Measurements from ENCODE around the gene NPL. TPM values are rescaled to one million over a fixed set of nuclear protein-coding genes. Genes with fewer than 3 reads are reported as not detected.

The NPL gene
- total RNA-seq, 4 donors from 2014 or later = 4.6 to 7.2 (median 6.6) TPM

GRCh38 chr1:182807907-182808306 lies 18.3 kb downstream of the NPL start:
- H3K4me3 ChIP-seq = no peak overlapping the region
- peaks cover 6 to 68% (median 25%) of the 10 kb centered on the region in 4 donors for H3K36me3 ChIP-seq
- intact Hi-C loops (cut with DNase I) = no loop called here
- 94% methylated on average over 3 of the region's 3 CpGs for WGBS
- H3K4me1 ChIP-seq = no peaks in the 10 kb centered on the region
- no peaks in the 10 kb centered on the region for H3K27me3 ChIP-seq
- H3K9me3 ChIP-seq = no peaks in the 10 kb centered on the region
- no peak for DNase-seq (ENCODE audit: extremely low spot score)
- no peak overlapping the region for H3K27ac ChIP-seq (replicated peaks in 1 of 4)
- no peak for TF ChIP-seq POLR2A (IDR thresholded peaks at IDR 0.05; ENCODE audit: low read depth)
- no peak for TF ChIP-seq EP300 (IDR thresholded peaks at IDR 0.05)
- TF ChIP-seq CTCF (IDR thresholded peaks at IDR 0.05) = no peak
- no peak for TF ChIP-seq POLR2AphosphoS5 (IDR thresholded peaks at IDR 0.05)

GRCh38 chr1:182809414-182809957 lies 19.9 kb downstream of the NPL start:
- TF ChIP-seq EP300 (IDR thresholded peaks at IDR 0.05) (no peak), POLR2A (IDR thresholded peaks at IDR 0.05; ENCODE audit: low read depth) (no peak), CTCF (IDR thresholded peaks at IDR 0.05) (no peak)
- no peak overlapping the region for H3K4me3 ChIP-seq
- H3K36me3 ChIP-seq = peaks cover 5 to 60% (median 22%) of the 10 kb centered on the region in 4 donors
- WGBS = 70% methylated on average over 3 of the region's 3 CpGs
- no peaks in the 10 kb centered on the region for H3K4me1 ChIP-seq
- H3K27me3 ChIP-seq = no peaks in the 10 kb centered on the region
- no peaks in the 10 kb centered on the region for H3K9me3 ChIP-seq
- intact Hi-C loops (cut with DNase I) = no loop called here
- no peak overlapping the region for H3K27ac ChIP-seq (replicated peaks in 1 of 4)
- DNase-seq (ENCODE audit: extremely low spot score) = no peak

GRCh38 chr1:182811975-182812722 lies 22.6 kb downstream of the NPL start:
- no peaks in the 10 kb centered on the region for H3K27me3 ChIP-seq
- no peak overlapping the region for H3K27ac ChIP-seq (replicated peaks in 1 of 4)
- no peak for DNase-seq (ENCODE audit: extremely low spot score)
- no peaks in the 10 kb centered on the region for H3K9me3 ChIP-seq
- intact Hi-C loops (cut with DNase I) = no loop called here
- WGBS = 89% methylated on average over 4 of the region's 4 CpGs
- no peak for TF ChIP-seq EP300 (IDR thresholded peaks at IDR 0.05)
- TF ChIP-seq POLR2A (IDR thresholded peaks at IDR 0.05; ENCODE audit: low read depth) = no peak
- no peak for TF ChIP-seq CTCF (IDR thresholded peaks at IDR 0.05)
- H3K4me1 ChIP-seq = no peaks in the 10 kb centered on the region
- no peak overlapping the region for H3K4me3 ChIP-seq
- H3K36me3 ChIP-seq = peaks cover 12 to 60% (median 24%) of the 10 kb centered on the region in 4 donors

- no peak for TF ChIP-seq POLR2A (IDR thresholded peaks at IDR 0.05; ENCODE audit: low read depth)
- H3K9me3 ChIP-seq = no peaks in the 10 kb centered on the region
- DNase-seq (ENCODE audit: extremely low spot score) = no peak
- no peaks in the 10 kb centered on the region for H3K27me3 ChIP-seq
- 100% methylated on average over 2 of the region's 2 CpGs for WGBS
- H3K4me1 ChIP-seq = no peaks in the 10 kb centered on the region
- intact Hi-C loops (cut with DNase I) = no loop called here
- H3K27ac ChIP-seq (replicated peaks in 1 of 4) = no peak overlapping the region
- no peak overlapping the region for H3K4me3 ChIP-seq
- H3K36me3 ChIP-seq = peaks cover 25 to 79% (median 38%) of the 10 kb centered on the region in 4 donors
These were observed 27.3 kb downstream of the NPL start for GRCh38 chr1:182816863-182817262.

GRCh38 chr1:182817802-182818201 lies 28.2 kb downstream of the NPL start:
- no peaks in the 10 kb centered on the region for H3K4me1 ChIP-seq
- no peaks in the 10 kb centered on the region for H3K27me3 ChIP-seq
- no peak overlapping the region for H3K27ac ChIP-seq (replicated peaks in 1 of 4)
- intact Hi-C loops (cut with DNase I) = no loop called here
- no peak overlapping the region for H3K4me3 ChIP-seq
- no peak for TF ChIP-seq EP300 (IDR thresholded peaks at IDR 0.05)
- no peak for TF ChIP-seq CTCF (IDR thresholded peaks at IDR 0.05)
- TF ChIP-seq POLR2AphosphoS5 (IDR thresholded peaks at IDR 0.05) = no peak
- TF ChIP-seq POLR2A (IDR thresholded peaks at IDR 0.05; ENCODE audit: low read depth) = no peak
- H3K9me3 ChIP-seq = no peaks in the 10 kb centered on the region
- peaks cover 25 to 80% (median 39%) of the 10 kb centered on the region in 4 donors for H3K36me3 ChIP-seq
- WGBS = 88% methylated on average over 3 of the region's 3 CpGs
- no peak for DNase-seq (ENCODE audit: extremely low spot score)
